Effector memory CD4-positive, alpha-beta T cell (primary cell): Measurements from ENCODE around the gene REEP1.
"Not testable (repeated sequence)": the region's sequence is repeated elsewhere in the genome, so short reads cannot be mapped to it uniquely, and the experiment has no call there.

ENCODE experiments used
- DNase-seq, 3 donors: peaks; one replicate each; pipeline ENCODE4 v3.0.0-alpha.2; 2020
- H3K27ac ChIP-seq: 2 replicates; pipeline ENCODE4 v1.7.0; 2013; ENCODE audit warnings: mild to moderate bottlenecking, low read length, moderate library complexity; ENCODE audit not compliant: insufficient read depth, poor library complexity, severe bottlenecking
- H3K27me3 ChIP-seq: replicated peaks from 2 replicates; pipeline ENCODE4 v1.7.0; 2013; ENCODE audit warnings: mild to moderate bottlenecking, low read length; ENCODE audit not compliant: insufficient read depth, control insufficient read depth, poor library complexity, severe bottlenecking
- H3K36me3 ChIP-seq: 2 replicates; pipeline ENCODE4 v1.7.0; 2013; ENCODE audit warnings: mild to moderate bottlenecking, low read length, moderate library complexity; ENCODE audit not compliant: control insufficient read depth, insufficient read depth
- H3K4me1 ChIP-seq: 2 replicates; pipeline ENCODE4 v1.7.0; 2013; ENCODE audit warnings: low read length, mild to moderate bottlenecking; ENCODE audit not compliant: control insufficient read depth, insufficient read depth, poor library complexity, severe bottlenecking
- H3K4me3 ChIP-seq: 2 replicates; pipeline ENCODE4 v1.7.0; 2013; ENCODE audit warnings: low read length, low read depth, mild to moderate bottlenecking; ENCODE audit not compliant: insufficient read depth, poor library complexity, severe bottlenecking
- H3K9me3 ChIP-seq: 2 replicates; pipeline ENCODE4 v1.7.0; 2013; ENCODE audit warnings: mild to moderate bottlenecking, low read length, moderate library complexity; ENCODE audit not compliant: control insufficient read depth

The REEP1 gene

DNA sequence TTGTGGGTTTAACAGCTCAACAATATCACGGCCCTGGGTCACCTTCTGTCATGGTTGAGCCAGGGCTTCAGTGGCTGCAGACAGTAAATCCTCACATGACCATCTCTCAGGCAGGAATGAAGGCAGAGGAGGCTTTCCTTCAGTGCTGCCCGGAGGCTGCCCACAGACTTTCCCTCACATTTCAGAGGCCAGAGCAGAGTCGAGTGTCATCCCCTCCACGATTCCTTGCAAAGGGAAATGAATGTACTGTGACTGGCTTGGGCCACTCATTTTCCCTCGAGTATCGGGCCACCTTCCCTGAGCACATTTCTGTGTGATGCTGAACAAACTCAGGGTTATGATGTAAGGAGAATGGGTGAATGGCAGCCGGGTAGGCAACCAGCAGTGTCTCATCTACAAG is 10.0 kb upstream of the REEP1 start:
- Histone ChIP-seq H3K27me3 (no peaks in the 10 kb centered on the region), H3K4me3 (no peak overlapping the region), H3K27ac (no peak overlapping the region), H3K4me1 (no peaks in the 10 kb centered on the region), H3K36me3 (no peaks in the 10 kb centered on the region), H3K9me3 (peaks cover 2% of the 10 kb centered on the region)
- DNase-seq: no peak

DNA sequence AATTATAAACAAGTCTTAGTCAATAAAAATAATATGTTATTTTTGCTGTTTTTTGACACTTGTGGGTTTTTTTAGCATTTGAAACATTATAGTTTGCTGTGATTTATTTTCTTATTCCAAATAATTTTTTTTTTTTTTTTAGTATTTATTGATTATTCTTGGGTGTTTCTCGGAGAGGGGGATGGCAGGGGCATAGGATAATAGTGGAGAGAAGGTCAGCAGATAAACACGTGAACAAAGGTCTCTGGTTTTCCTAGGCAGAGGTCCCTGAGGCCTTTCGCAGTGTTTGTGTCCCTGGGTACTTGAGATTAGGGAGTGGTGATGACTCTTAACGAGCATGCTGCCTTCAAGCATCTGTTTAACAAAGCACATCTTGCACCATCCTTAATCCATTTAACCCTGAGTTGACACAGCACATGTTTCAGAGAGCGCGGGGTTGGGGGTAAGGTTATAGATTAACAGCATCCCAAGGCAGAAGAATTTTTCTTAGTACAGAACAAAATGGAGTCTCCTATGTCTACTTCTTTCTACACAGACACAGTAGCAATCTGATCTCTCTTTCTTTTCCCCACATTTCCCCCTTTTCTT is 8.5 kb upstream of the REEP1 start:
- DNase-seq, H3K27ac ChIP-seq, H3K27me3 ChIP-seq, H3K9me3 ChIP-seq, H3K4me3 ChIP-seq, H3K4me1 ChIP-seq, H3K36me3 ChIP-seq: not testable (repeated sequence)

DNA sequence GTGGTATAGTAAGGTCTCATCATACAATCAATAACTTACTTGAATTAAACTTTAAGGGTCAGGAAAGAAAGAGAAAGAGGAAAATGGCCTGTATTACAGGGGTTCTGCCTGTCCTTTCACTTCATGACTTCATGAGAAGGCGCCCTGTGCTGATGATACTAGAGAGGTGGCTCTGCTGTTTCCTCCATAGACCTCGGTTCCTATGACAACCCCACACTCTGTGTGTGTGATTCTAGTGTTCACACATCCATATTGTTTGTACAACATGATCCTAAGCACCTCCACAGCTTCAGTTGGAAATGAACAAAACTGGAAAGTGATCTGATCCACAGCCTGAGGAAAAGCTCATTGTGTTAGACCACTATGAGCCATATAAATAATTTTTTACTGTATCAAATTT is 7.0 kb upstream of the REEP1 start:
- H3K4me1 ChIP-seq: no peaks in the 10 kb centered on the region
- no peaks in the 10 kb centered on the region for H3K36me3 ChIP-seq
- H3K4me3 ChIP-seq: no peak overlapping the region
- peaks cover 6% of the 10 kb centered on the region for H3K27me3 ChIP-seq
- peaks cover 4% of the 10 kb centered on the region for H3K9me3 ChIP-seq
- DNase-seq: no peak
- no peak overlapping the region for H3K27ac ChIP-seq

DNA sequence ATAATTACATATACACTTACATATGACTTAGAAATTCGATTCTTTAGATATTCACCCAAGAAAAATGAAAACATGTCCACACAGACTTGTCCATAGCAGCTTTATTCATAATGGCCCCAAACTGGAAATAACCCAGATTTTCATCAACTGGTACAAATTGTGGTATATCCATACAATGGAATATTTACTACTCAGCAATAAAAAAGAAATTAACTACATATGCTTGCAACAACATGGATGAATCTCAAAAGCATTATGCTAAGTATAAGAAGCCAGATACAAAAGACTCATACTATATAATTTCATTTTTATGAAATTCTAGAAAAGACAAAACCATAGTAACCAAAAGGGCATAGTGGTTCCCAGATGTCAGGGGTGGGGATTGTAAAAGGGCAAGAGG is 5.1 kb upstream of the REEP1 start:
- DNase-seq: no peak
- Histone ChIP-seq H3K27me3 (peaks cover 23% of the 10 kb centered on the region), H3K27ac (no peak overlapping the region)

DNA sequence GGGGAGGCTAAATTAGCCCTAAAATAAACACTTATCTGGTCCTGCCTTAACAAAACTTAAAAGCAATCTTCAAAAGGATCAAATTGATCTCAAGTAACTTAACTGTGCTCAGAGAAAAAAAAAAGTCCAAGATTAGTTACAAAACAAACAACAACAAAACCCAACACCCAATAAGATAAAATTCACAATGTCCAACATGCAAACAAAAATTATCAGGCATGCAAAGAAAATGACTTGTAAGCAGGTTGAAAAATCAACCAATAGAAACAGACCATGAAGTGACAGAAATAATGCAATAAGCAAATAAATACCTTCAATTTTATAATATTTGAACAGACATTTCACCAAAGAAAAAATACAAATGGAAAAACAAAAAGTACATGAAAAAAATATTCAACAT is 4.0 kb upstream of the REEP1 start:
- no peak for DNase-seq
- no peak overlapping the region for H3K4me3 ChIP-seq
- H3K36me3 ChIP-seq: no peaks in the 10 kb centered on the region
- H3K27me3 ChIP-seq: peaks cover 29% of the 10 kb centered on the region
- no peak overlapping the region for H3K27ac ChIP-seq
- peaks cover 4% of the 10 kb centered on the region for H3K9me3 ChIP-seq
- H3K4me1 ChIP-seq: peaks cover 5% of the 10 kb centered on the region

More for the DNA sequence above, 5.1 kb upstream of the REEP1 start:
- no peaks in the 10 kb centered on the region for H3K36me3 ChIP-seq
- H3K4me1 ChIP-seq: no peaks in the 10 kb centered on the region
- no peak overlapping the region for H3K4me3 ChIP-seq
- H3K9me3 ChIP-seq: peaks cover 4% of the 10 kb centered on the region

DNA sequence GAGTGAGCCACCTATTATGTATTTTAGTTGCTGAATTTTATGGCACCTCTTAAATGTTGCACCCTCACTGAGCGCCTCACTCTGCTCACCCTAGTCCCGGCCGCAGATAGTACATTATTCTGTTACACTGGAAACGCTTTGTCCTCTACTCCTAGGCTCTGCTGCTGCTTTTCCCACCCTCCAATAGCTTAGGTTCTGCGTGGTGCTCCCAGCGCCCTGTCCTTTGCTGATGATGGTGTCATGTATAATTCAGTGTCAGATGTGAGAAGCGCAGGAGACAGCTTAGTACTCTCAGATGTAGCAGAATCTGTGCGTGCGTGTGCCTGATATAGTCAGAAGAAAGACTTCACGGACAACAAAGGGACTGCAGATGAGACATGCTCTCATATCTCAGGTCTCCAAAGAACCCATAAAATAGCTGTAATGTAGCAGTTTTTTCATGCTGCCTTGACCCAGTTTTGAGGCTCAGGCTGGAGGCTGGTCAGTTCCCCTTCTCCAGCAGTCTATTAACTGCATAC is 1.4 kb upstream of the REEP1 start:
- Histone ChIP-seq H3K36me3 (no peaks in the 10 kb centered on the region), H3K4me3 (no peak overlapping the region), H3K27me3 (peaks cover 35% of the 10 kb centered on the region), H3K27ac (no peak overlapping the region), H3K9me3 (peaks cover 4% of the 10 kb centered on the region), H3K4me1 (peaks cover 5% of the 10 kb centered on the region)
- DNase-seq: no peak

DNA sequence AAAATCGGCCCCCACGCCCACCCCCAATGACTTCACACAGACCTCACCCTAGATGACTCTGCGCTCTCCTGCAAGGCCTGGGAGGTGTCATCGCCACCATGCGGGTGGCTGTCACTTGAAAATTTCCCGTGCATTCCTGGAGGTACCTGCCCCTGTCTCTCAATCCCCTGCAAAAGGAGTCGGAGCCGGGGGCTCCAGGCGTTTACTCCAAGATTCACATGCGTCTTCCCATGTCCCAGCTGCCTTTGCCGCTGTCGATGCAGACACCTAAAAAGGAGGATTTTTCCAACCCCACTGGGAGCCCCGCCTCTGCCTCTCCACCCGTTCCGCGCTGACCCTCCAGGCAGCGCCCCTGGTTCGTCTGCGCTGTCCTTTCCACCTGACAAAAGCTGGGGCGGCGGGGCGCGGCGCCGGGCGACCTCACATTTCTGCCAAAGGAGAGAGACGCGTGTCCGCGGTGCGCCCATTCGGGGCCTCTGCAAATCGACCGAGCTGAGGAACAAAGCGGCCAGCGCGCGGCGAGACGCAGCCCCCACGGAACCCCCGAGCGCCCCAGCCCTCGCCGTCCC is 667 bp downstream of the REEP1 start:
- H3K9me3 ChIP-seq: no peaks in the 10 kb centered on the region
- DNase-seq: no peak
- no peak overlapping the region for H3K27ac ChIP-seq
- no peak overlapping the region for H3K4me3 ChIP-seq
- H3K4me1 ChIP-seq: peaks cover 5% of the 10 kb centered on the region
- peaks cover 35% of the 10 kb centered on the region for H3K27me3 ChIP-seq
- H3K36me3 ChIP-seq: no peaks in the 10 kb centered on the region

DNA sequence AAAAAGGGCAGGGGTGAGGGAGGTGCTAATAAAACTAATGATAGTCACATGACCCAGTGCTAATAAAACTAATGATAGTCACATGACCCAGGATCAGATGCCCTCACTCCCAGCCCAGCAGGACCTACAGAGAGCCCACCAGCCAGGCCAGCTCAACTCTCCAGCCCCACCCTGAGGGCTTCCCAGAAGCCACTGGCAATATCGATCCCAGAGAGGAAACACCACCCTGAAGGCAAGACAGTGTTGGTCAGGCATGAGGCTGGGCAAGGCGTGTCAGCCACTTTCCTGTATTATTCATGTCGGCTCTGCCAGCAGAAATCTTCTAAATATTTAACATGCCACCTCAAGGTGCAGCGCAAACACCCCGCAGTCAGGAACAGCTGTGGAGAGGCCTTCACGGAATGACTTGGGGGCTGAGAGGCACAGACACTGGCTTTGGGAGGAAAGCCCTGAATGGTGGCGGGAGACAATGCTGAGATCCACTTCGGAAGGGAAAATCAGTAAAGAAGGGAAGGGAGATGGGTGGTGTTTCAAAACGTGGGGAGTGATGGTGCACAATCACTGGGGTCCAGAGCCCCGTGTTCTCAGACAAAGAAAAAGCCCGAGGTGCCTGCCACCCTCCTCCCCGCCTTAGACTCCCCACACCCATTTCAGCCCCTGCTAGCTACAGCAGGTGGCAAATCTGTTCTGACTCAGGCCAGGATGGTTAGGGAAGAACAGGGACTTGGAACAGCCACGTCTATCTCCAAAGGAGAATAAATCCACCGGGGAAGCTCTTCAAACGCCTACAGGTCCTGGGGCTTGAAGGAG is 1.4 kb downstream of the REEP1 start:
- no peak for DNase-seq

DNA sequence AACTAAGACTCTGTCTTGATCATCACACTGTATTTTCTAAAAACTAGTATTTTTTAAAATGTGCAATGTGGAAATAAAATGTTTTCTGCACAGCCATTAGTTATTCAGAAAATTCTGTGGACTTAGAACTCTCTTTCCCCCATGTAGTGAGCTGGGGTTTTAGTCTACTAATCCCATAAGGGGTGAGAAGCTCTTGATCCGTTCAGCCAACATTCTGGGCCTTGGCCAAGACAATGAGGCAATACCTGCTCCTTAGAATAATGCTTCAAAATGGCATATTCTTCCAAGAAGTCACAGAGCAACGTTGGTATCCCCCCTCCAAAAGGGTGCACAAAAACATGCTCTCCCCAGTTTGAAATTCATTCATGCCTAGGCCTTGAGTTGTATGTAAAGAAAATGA is 4.0 kb downstream of the REEP1 start:
- no peak for DNase-seq
- Histone ChIP-seq H3K4me3 (no peak overlapping the region), H3K27me3 (peaks cover 20% of the 10 kb centered on the region)

More for the DNA sequence above, 1.4 kb downstream of the REEP1 start:
- Histone ChIP-seq H3K4me1 (peaks cover 5% of the 10 kb centered on the region), H3K36me3 (no peaks in the 10 kb centered on the region), H3K27me3 (peaks cover 35% of the 10 kb centered on the region), H3K9me3 (no peaks in the 10 kb centered on the region), H3K27ac (no peak overlapping the region), H3K4me3 (no peak overlapping the region)

DNA sequence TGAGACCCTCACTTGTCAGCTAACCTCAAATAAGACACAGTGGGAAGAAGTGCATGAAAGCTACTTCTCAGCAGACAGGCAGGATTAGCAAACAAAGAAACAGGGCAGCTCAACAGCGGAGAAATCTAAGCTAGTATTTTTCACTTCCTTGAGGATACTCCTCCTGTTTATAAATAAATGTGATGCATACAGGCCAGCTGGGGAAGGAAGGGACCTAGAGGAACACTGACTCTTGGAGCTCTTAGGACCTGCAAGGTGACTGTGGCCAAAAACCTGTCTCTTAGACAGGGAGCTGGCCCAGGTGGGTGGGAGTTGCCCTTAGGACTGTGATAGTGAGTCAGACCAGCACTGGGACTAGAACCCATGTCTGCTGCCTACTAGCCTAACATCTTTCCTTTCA is 4.8 kb downstream of the REEP1 start:
- peaks cover 5% of the 10 kb centered on the region for H3K4me1 ChIP-seq
- no peak overlapping the region for H3K27ac ChIP-seq
- H3K27me3 ChIP-seq: peaks cover 13% of the 10 kb centered on the region
- no peaks in the 10 kb centered on the region for H3K9me3 ChIP-seq
- H3K4me3 ChIP-seq: no peak overlapping the region
- no peak for DNase-seq
- H3K36me3 ChIP-seq: no peaks in the 10 kb centered on the region

More for the DNA sequence above, 4.0 kb downstream of the REEP1 start:
- Histone ChIP-seq H3K36me3 (no peaks in the 10 kb centered on the region), H3K9me3 (no peaks in the 10 kb centered on the region), H3K27ac (no peak overlapping the region), H3K4me1 (peaks cover 5% of the 10 kb centered on the region)
